GM21526 (cell line): Measurements from ENCODE around the gene GADD45GIP1.
A peak's percentile ranks its signal among the peaks of the same experiment; 100 is the strongest.
"Not testable (repeated sequence)": the region's sequence is repeated elsewhere in the genome, so short reads cannot be mapped to it uniquely, and the experiment has no call there.

Experiments
- ATAC-seq: cut with Tn5 transposase; IDR thresholded peaks from one replicate; pipeline ENCODE4 v1.9.1; 2021; ENCODE audit warnings: moderate library complexity; ENCODE audit not compliant: unreplicated experiment, low FRiP score

Gene GADD45GIP1

GRCh38 chr19:12965017-12965811 is 8.2 kb upstream of the GADD45GIP1 start:
- peak; percentile 49 for ATAC-seq

GRCh38 chr19:12959481-12959880 is 2.5 kb upstream of the GADD45GIP1 start:
- no peak for ATAC-seq

- ATAC-seq, result not testable (repeated sequence)
Observed at GRCh38 chr19:12957389-12957952, 448 bp upstream of the GADD45GIP1 start.

- no peak for ATAC-seq
Observed at GRCh38 chr19:12955996-12956395, 1.0 kb downstream of the GADD45GIP1 start.

- not testable (repeated sequence) for ATAC-seq
Observed at GRCh38 chr19:12955575-12955974, 1.4 kb downstream of the GADD45GIP1 start.

- ATAC-seq, result no peak
Observed at GRCh38 chr19:12954612-12954962, 2.4 kb downstream of the GADD45GIP1 start.

GRCh38 chr19:12953799-12954611 is 3.0 kb downstream of the GADD45GIP1 start:
- no peak for ATAC-seq

- ATAC-seq, result no peak
Observed at GRCh38 chr19:12953138-12953798, 3.8 kb downstream of the GADD45GIP1 start.

GRCh38 chr19:12952488-12953137 is 4.4 kb downstream of the GADD45GIP1 start:
- ATAC-seq, result no peak

- ATAC-seq, result not testable (repeated sequence)
Observed at GRCh38 chr19:12952050-12952449, 5.0 kb downstream of the GADD45GIP1 start.

GRCh38 chr19:12949363-12950283 is 7.4 kb downstream of the GADD45GIP1 start:
- ATAC-seq, result no peak

- ATAC-seq, result no peak
Observed at GRCh38 chr19:12948612-12949362, 8.2 kb downstream of the GADD45GIP1 start.

- ATAC-seq, result no peak
Observed at GRCh38 chr19:12947702-12948611, 9.1 kb downstream of the GADD45GIP1 start.

GRCh38 chr19:12946731-12947496 is 10.1 kb downstream of the GADD45GIP1 start:
- no peak for ATAC-seq

- ATAC-seq, result peak; percentile 26
Observed at GRCh38 chr19:12946092-12946721, 10.8 kb downstream of the GADD45GIP1 start.

GRCh38 chr19:12945479-12946091 is 11.4 kb downstream of the GADD45GIP1 start, which contains the start of gene RAD23A:
Gene RAD23A, plus strand, starts transcription at chr19:12945862. Its CDS starts 87 bp downstream, at chr19:12945949.
- peak; percentile 60 for ATAC-seq
